Neural cell (in vitro differentiated cells): ENCODE results near the gene LIMS1. TPM values are rescaled to one million over a fixed set of nuclear protein-coding genes. Genes with fewer than 3 reads are reported as not detected.
"Not testable (repeated sequence)": the region's sequence is repeated elsewhere in the genome, so short reads cannot be mapped to it uniquely, and the experiment has no call there.

Experiments used
- H2AFZ ChIP-seq: fragments of 200-600, 300-800 bp; sonication (generic), shearing (Covaris generic); 2 replicates; pipeline ENCODE4 v1.6.0; 2014; ENCODE audit warnings: low read depth, mild to moderate bottlenecking, antibody characterized with exemption, low read length, moderate library complexity
- H3F3A ChIP-seq: fragments of 200-600 bp; shearing (Covaris generic); 2 replicates; pipeline ENCODE4 v1.6.1; 2016; ENCODE audit warnings: mild to moderate bottlenecking, moderate library complexity, mixed read lengths, antibody characterized with exemption, low read length; ENCODE audit not compliant: insufficient read depth, poor library complexity, severe bottlenecking
- H3K27ac ChIP-seq: fragments of 200-600, 300-800 bp; sonication (generic), shearing (Covaris generic); 2 replicates; pipeline ENCODE4 v1.5.1; 2014; ENCODE audit warnings: mild to moderate bottlenecking, low read length, moderate library complexity
- H3K27me3 ChIP-seq: fragments of 300-800, 200-600 bp; sonication (generic), shearing (Covaris generic); 2 replicates; pipeline ENCODE4 v1.6.0; 2014; ENCODE audit warnings: mild to moderate bottlenecking, low read depth, low read length, moderate library complexity; ENCODE audit not compliant: insufficient read depth
- H3K36me3 ChIP-seq: fragments of 300-800, 200-600 bp; sonication (generic), shearing (Covaris generic); 2 replicates; pipeline ENCODE4 v1.5.1; 2014; ENCODE audit warnings: mild to moderate bottlenecking, antibody characterized with exemption, low read length, moderate library complexity; ENCODE audit not compliant: insufficient read depth
- H3K4me2 ChIP-seq: fragments of 300-800, 200-600 bp; sonication (generic), shearing (Covaris generic); 2 replicates; pipeline ENCODE4 v1.6.0; 2014; ENCODE audit warnings: mild to moderate bottlenecking, low read length
- H3K4me3 ChIP-seq: fragments of 300-800, 200-600 bp; sonication (generic), shearing (Covaris generic); 2 replicates; pipeline ENCODE4 v1.5.1; 2014; ENCODE audit warnings: mild to moderate bottlenecking, low read length, moderate library complexity
- H3K79me2 ChIP-seq: fragments of 200-600 bp; shearing (Covaris generic); replicated peaks from 2 replicates; pipeline ENCODE4 v1.6.0; 2014; ENCODE audit warnings: mild to moderate bottlenecking, low read length, moderate library complexity; ENCODE audit not compliant: insufficient read depth
- H3K9ac ChIP-seq: fragments of 300-800, 200-600 bp; sonication (generic), shearing (Covaris generic); 2 replicates; pipeline ENCODE4 v1.6.1; 2016; ENCODE audit warnings: mild to moderate bottlenecking, low read length, mixed read lengths
- H3K9me2 ChIP-seq: fragments of 200-600 bp; shearing (Covaris generic); 2 replicates; pipeline ENCODE4 v1.6.1; 2016; ENCODE audit warnings: mild to moderate bottlenecking, low read length, mixed read lengths; ENCODE audit not compliant: insufficient read depth
- H3K9me3 ChIP-seq: fragments of 200-600, 300-800 bp; sonication (generic), shearing (Covaris generic); 2 replicates; pipeline ENCODE4 v1.6.1; 2016; ENCODE audit warnings: mild to moderate bottlenecking, mixed run types, low read length, moderate library complexity, mixed read lengths
- H4K20me1 ChIP-seq: fragments of 200-600 bp; shearing (Covaris generic); 2 replicates; pipeline ENCODE4 v1.6.1; 2016; ENCODE audit warnings: mild to moderate bottlenecking, mixed run types; ENCODE audit not compliant: insufficient read depth
- CTCF ChIP-seq: fragments of 450-650 bp; IDR thresholded peaks from 2 replicates; pipeline ENCODE4 v1.5.1; 2014; ENCODE audit warnings: antibody characterized with exemption, mild to moderate bottlenecking, moderate library complexity; ENCODE audit not compliant: poor library complexity, severe bottlenecking
- EP300 ChIP-seq: fragments of 450-650 bp; conservative IDR thresholded peaks from 2 replicates; pipeline ENCODE4 v1.6.1; 2014; ENCODE audit warnings: antibody characterized with exemption, mild to moderate bottlenecking, moderate library complexity; ENCODE audit not compliant: poor library complexity, severe bottlenecking
- EZH2 ChIP-seq: fragments of 200-600, 300-800 bp; shearing (Covaris generic), sonication (generic); IDR thresholded peaks from 2 replicates; pipeline ENCODE4 v1.6.1; 2014; ENCODE audit warnings: antibody characterized with exemption, low read length, borderline replicate concordance, mild to moderate bottlenecking; ENCODE audit not compliant: insufficient read depth, poor library complexity, severe bottlenecking
- MXI1 ChIP-seq: fragments of 450-650 bp; conservative IDR thresholded peaks from 2 replicates; pipeline ENCODE4 v1.6.1; 2014; ENCODE audit warnings: antibody characterized with exemption, mild to moderate bottlenecking; ENCODE audit not compliant: poor library complexity, severe bottlenecking
- POLR2AphosphoS5 ChIP-seq: IDR thresholded peaks from 2 replicates; pipeline ENCODE4 v1.6.1; 2012
- RAD21 ChIP-seq: fragments of 450-650 bp; conservative IDR thresholded peaks from 2 replicates; pipeline ENCODE4 v1.6.1; 2014; ENCODE audit warnings: antibody characterized with exemption, mild to moderate bottlenecking, moderate library complexity
- SMC3 ChIP-seq: fragments of 450-650 bp; conservative IDR thresholded peaks from 2 replicates; pipeline ENCODE4 v1.6.1; 2014; ENCODE audit warnings: antibody characterized with exemption, mild to moderate bottlenecking, moderate library complexity; ENCODE audit not compliant: poor library complexity
- TAF1 ChIP-seq: IDR thresholded peaks from 2 replicates; pipeline ENCODE4 v1.6.1; 2012; ENCODE audit warnings: low read depth
- polyA plus RNA-seq: library from polyadenylated mRNA; depleted of rRNA; stranded (reverse); fragments of >200 nt; gene quantifications from 2 replicates; pipeline ENCODE4 v1.2.3, GENCODE V29; 2014
- TF ChIP-seq, protein P1 (sequence below): IDR thresholded peaks from 2 replicates; pipeline ENCODE4 v1.6.1; 2012; ENCODE audit warnings: borderline replicate concordance

LIMS1 gene
- polyA plus RNA-seq, 1 donor from 2014 or later, result 12.3 TPM

GRCh38 chr2:108594982-108595464 is 60.8 kb downstream of the LIMS1 start:
- H3K79me2 ChIP-seq, result no peaks in the 10 kb centered on the region
- H3K27ac ChIP-seq, result no peak overlapping the region
- no peaks in the 10 kb centered on the region for H3F3A ChIP-seq
- no peak overlapping the region for H2AFZ ChIP-seq
- H3K27me3 ChIP-seq, result no peaks in the 10 kb centered on the region
- no peaks in the 10 kb centered on the region for H4K20me1 ChIP-seq
- H3K36me3 ChIP-seq, result no peaks in the 10 kb centered on the region
- no peak overlapping the region for H3K4me2 ChIP-seq
- H3K9ac ChIP-seq, result no peak overlapping the region
- TF ChIP-seq POLR2AphosphoS5 (no peak), RAD21 (no peak), EZH2 (no peak), CTCF (no peak), EP300 (no peak), SMC3 (no peak), TAF1 (no peak), MXI1 (no peak)
- TF ChIP-seq, protein P1, sequence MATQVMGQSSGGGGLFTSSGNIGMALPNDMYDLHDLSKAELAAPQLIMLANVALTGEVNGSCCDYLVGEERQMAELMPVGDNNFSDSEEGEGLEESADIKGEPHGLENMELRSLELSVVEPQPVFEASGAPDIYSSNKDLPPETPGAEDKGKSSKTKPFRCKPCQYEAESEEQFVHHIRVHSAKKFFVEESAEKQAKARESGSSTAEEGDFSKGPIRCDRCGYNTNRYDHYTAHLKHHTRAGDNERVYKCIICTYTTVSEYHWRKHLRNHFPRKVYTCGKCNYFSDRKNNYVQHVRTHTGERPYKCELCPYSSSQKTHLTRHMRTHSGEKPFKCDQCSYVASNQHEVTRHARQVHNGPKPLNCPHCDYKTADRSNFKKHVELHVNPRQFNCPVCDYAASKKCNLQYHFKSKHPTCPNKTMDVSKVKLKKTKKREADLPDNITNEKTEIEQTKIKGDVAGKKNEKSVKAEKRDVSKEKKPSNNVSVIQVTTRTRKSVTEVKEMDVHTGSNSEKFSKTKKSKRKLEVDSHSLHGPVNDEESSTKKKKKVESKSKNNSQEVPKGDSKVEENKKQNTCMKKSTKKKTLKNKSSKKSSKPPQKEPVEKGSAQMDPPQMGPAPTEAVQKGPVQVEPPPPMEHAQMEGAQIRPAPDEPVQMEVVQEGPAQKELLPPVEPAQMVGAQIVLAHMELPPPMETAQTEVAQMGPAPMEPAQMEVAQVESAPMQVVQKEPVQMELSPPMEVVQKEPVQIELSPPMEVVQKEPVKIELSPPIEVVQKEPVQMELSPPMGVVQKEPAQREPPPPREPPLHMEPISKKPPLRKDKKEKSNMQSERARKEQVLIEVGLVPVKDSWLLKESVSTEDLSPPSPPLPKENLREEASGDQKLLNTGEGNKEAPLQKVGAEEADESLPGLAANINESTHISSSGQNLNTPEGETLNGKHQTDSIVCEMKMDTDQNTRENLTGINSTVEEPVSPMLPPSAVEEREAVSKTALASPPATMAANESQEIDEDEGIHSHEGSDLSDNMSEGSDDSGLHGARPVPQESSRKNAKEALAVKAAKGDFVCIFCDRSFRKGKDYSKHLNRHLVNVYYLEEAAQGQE, result no peak
- H3K9me2 ChIP-seq, result no peaks in the 10 kb centered on the region
- H3K4me3 ChIP-seq, result no peak overlapping the region
- H3K9me3 ChIP-seq, result no peaks in the 10 kb centered on the region

GRCh38 chr2:108595771-108596170 is 61.5 kb downstream of the LIMS1 start:
- H3K79me2 ChIP-seq, H3K4me3 ChIP-seq, H3F3A ChIP-seq, H3K9ac ChIP-seq, H2AFZ ChIP-seq, H3K27ac ChIP-seq, H3K9me3 ChIP-seq, H3K36me3 ChIP-seq, H4K20me1 ChIP-seq, H3K4me2 ChIP-seq, H3K27me3 ChIP-seq, H3K9me2 ChIP-seq: not testable (repeated sequence)
